ENCODE measurements around the gene ZSCAN31.
A peak's percentile ranks its signal among the peaks of the same experiment; 100 is the strongest.
"Not testable (repeated sequence)": the region's sequence is repeated elsewhere in the genome, so short reads cannot be mapped to it uniquely, and the experiment has no call there.

Gene ZSCAN31

GRCh38 chr6:28335564-28336283 is at the start of gene ZSCAN31:
ZSCAN31 (minus strand) TSS chr6:28336148; CDS start chr6:28329683, 6,465 bp downstream.
- DNase-seq: peak; percentile 86

GRCh38 chr6:28384143-28384533 is 48.2 kb upstream of the ZSCAN31 start:
- no peak for DNase-seq

- DNase-seq: peak; percentile 32
Measured at GRCh38 chr6:28383235-28384142, 47.5 kb upstream of the ZSCAN31 start.

GRCh38 chr6:28380381-28380780 is 44.4 kb upstream of the ZSCAN31 start:
- no peak for DNase-seq

GRCh38 chr6:28378644-28379043 is 42.7 kb upstream of the ZSCAN31 start:
- no peak for DNase-seq

GRCh38 chr6:28377879-28378278 is 41.9 kb upstream of the ZSCAN31 start:
- DNase-seq: no peak

GRCh38 chr6:28373925-28374324 is 38.0 kb upstream of the ZSCAN31 start:
- DNase-seq: no peak

GRCh38 chr6:28371706-28372451 is 35.9 kb upstream of the ZSCAN31 start:
- DNase-seq: no peak

GRCh38 chr6:28371280-28371679 is 35.3 kb upstream of the ZSCAN31 start:
- DNase-seq: no peak

GRCh38 chr6:28370440-28370839 is 34.5 kb upstream of the ZSCAN31 start:
- DNase-seq: no peak

GRCh38 chr6:28369463-28369862 is 33.5 kb upstream of the ZSCAN31 start:
- no peak for DNase-seq

GRCh38 chr6:28368522-28368921 is 32.6 kb upstream of the ZSCAN31 start:
- no peak for DNase-seq

- not testable (repeated sequence) for DNase-seq
Measured at GRCh38 chr6:28365590-28365989, 29.6 kb upstream of the ZSCAN31 start.

- no peak for DNase-seq
Measured at GRCh38 chr6:28360961-28361360, 25.0 kb upstream of the ZSCAN31 start.

GRCh38 chr6:28359562-28359961 is 23.6 kb upstream of the ZSCAN31 start:
- DNase-seq: not testable (repeated sequence)

- DNase-seq: no peak
Measured at GRCh38 chr6:28357036-28357435, 21.1 kb upstream of the ZSCAN31 start.

- no peak for DNase-seq
Measured at GRCh38 chr6:28356666-28357020, 20.7 kb upstream of the ZSCAN31 start.

GRCh38 chr6:28355743-28356665 is 20.1 kb upstream of the ZSCAN31 start:
- peak; percentile 77 for DNase-seq

GRCh38 chr6:28354688-28355554 is 19.0 kb upstream of the ZSCAN31 start:
- DNase-seq: no peak

- DNase-seq: no peak
Measured at GRCh38 chr6:28353981-28354676, 18.2 kb upstream of the ZSCAN31 start.

GRCh38 chr6:28353356-28353755 is 17.4 kb upstream of the ZSCAN31 start:
- no peak for DNase-seq
